Measurements from ENCODE around the gene ADGRD1.

DNA sequence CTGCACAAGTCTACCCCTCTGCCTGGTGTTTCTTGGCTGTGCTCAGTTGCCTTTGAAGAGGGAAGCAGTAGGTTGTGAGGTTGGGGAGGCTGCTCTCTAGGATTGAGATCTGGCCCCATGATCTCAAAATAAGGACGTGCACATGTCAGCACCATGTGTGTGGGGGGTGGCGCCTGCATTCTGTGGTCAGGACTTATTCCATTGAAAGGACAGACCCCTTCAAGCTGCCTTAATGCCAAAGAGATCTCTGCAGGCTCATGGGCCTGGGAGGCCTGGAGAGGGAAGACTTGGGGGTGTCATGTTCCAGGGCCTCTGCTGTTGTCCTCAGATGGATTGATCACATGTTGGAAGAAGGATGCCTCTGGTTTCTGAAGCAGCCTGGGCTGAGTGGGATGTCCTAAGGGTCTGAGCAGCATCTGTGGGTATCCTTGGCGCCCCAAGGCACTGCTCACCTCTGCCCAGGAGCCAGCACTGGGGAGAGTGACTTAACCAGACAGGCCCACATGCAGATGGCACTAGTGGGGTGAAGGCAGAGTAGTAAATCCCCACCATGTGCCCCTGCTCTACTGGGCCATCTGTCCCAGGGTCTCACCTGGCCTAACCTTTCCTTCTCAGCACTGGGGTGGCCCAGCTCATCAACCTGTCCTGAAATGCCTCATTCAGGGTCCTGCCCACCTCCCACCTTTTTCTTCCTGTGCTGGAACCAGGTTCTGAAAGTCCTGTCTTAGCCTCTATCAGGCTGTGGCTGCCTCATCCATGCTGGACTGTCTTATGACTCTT lies 118.9 kb downstream of the ADGRD1 start:
- TF ChIP-seq PPARA (CRISPR knock-in tag; IDR thresholded peaks at IDR 0.05; ENCODE audit: borderline replicate concordance) (no peak), TCF4 (CRISPR knock-in tag; IDR thresholded peaks at IDR 0.05; ENCODE audit: borderline replicate concordance) (no peak), ARNTL (CRISPR knock-in tag; IDR thresholded peaks at IDR 0.05; ENCODE audit: borderline replicate concordance, low read depth) (no peak), ZNF70 (CRISPR knock-in tag; IDR thresholded peaks at IDR 0.05) (no peak), PATZ1 (CRISPR knock-in tag; IDR thresholded peaks at IDR 0.05; ENCODE audit: borderline replicate concordance) (no peak), RARB (CRISPR knock-in tag; IDR thresholded peaks at IDR 0.05) (no peak), ISL1 (CRISPR knock-in tag; IDR thresholded peaks at IDR 0.05) (no peak)
- TF ChIP-seq, protein P1, sequence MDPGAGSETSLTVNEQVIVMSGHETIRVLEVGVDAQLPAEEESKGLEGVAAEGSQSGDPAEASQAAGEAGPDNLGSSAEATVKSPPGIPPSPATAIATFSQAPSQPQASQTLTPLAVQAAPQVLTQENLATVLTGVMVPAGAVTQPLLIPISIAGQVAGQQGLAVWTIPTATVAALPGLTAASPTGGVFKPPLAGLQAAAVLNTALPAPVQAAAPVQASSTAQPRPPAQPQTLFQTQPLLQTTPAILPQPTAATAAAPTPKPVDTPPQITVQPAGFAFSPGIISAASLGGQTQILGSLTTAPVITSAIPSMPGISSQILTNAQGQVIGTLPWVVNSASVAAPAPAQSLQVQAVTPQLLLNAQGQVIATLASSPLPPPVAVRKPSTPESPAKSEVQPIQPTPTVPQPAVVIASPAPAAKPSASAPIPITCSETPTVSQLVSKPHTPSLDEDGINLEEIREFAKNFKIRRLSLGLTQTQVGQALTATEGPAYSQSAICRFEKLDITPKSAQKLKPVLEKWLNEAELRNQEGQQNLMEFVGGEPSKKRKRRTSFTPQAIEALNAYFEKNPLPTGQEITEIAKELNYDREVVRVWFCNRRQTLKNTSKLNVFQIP (CRISPR knock-in tag; IDR thresholded peaks at IDR 0.05; ENCODE audit: borderline replicate concordance, low read depth): no peak
